Measurements from ENCODE around the gene BSG.
"Not testable (repeated sequence)": the region's sequence is repeated elsewhere in the genome, so short reads cannot be mapped to it uniquely, and the experiment has no call there.

The BSG gene

GRCh38 chr19:620166-620862 lies 47.9 kb downstream of the BSG start:
- Histone ChIP-seq H3K27ac (ENCODE audit: low read depth, low read length) (no peak overlapping the region), H3K4me3 (ENCODE audit: low read length) (no peak overlapping the region), H3K4me1 (ENCODE audit: control insufficient read depth, insufficient read depth, low read length) (no peaks in the 10 kb centered on the region), H3K9ac (ENCODE audit: low read length) (no peak overlapping the region), H3K36me3 (ENCODE audit: control insufficient read depth, insufficient read depth, low read length) (peaks cover 19% of the 10 kb centered on the region), H3K27me3 (ENCODE audit: control insufficient read depth, insufficient read depth, low read length) (no peaks in the 10 kb centered on the region)

GRCh38 chr19:621191-621590 lies 48.8 kb downstream of the BSG start:
- H3K27me3 ChIP-seq (ENCODE audit: control insufficient read depth, insufficient read depth, low read length); H3K27ac ChIP-seq (ENCODE audit: low read depth, low read length); H3K4me3 ChIP-seq (ENCODE audit: low read length); H3K4me1 ChIP-seq (ENCODE audit: control insufficient read depth, insufficient read depth, low read length); H3K9ac ChIP-seq (ENCODE audit: low read length): not testable (repeated sequence)
- H3K36me3 ChIP-seq (ENCODE audit: control insufficient read depth, insufficient read depth, low read length): peaks cover 19% of the 10 kb centered on the region

GRCh38 chr19:621819-622218 lies 49.4 kb downstream of the BSG start:
- H3K9ac ChIP-seq (ENCODE audit: low read length): no peak overlapping the region
- H3K27ac ChIP-seq (ENCODE audit: low read depth, low read length): no peak overlapping the region
- peaks cover 19% of the 10 kb centered on the region for H3K36me3 ChIP-seq (ENCODE audit: control insufficient read depth, insufficient read depth, low read length)
- H3K4me1 ChIP-seq (ENCODE audit: control insufficient read depth, insufficient read depth, low read length): no peaks in the 10 kb centered on the region
- no peaks in the 10 kb centered on the region for H3K27me3 ChIP-seq (ENCODE audit: control insufficient read depth, insufficient read depth, low read length)
- H3K4me3 ChIP-seq (ENCODE audit: low read length): no peak overlapping the region

DNA sequence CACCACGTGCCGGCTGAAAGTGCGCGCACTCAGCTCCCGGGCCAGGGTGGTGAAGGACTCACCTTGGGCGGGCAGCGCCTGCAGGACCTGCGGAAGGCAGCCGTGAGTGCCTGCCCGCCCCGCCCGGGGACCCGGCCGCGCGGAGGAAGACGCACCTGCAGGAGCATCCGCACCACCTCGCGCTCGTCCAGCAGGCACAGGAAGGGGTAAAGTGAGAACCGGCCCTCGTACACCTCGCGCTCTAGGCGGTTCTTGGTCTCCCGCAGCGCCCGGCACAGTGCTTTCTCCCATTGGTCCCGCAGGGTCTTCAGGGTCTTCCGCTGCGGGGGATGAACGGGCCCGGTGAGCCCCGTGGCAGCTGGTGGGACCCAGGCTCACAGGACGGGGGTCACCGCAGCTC lies 50.3 kb downstream of the BSG start:
- Histone ChIP-seq H3K27me3 (ENCODE audit: control insufficient read depth, insufficient read depth, low read length) (no peaks in the 10 kb centered on the region), H3K9ac (ENCODE audit: low read length) (no peak overlapping the region)

GRCh38 chr19:623175-623916 lies 51.0 kb downstream of the BSG start:
- Histone ChIP-seq H3K27me3 (ENCODE audit: control insufficient read depth, insufficient read depth, low read length) (no peaks in the 10 kb centered on the region), H3K4me1 (ENCODE audit: control insufficient read depth, insufficient read depth, low read length) (no peaks in the 10 kb centered on the region), H3K4me3 (ENCODE audit: low read length) (no peak overlapping the region), H3K9ac (ENCODE audit: low read length) (no peak overlapping the region), H3K27ac (ENCODE audit: low read depth, low read length) (no peak overlapping the region), H3K36me3 (ENCODE audit: control insufficient read depth, insufficient read depth, low read length) (peaks cover 19% of the 10 kb centered on the region)

More for the DNA sequence above, 50.3 kb downstream of the BSG start:
- Histone ChIP-seq H3K36me3 (ENCODE audit: control insufficient read depth, insufficient read depth, low read length) (peaks cover 19% of the 10 kb centered on the region), H3K27ac (ENCODE audit: low read depth, low read length) (no peak overlapping the region), H3K4me3 (ENCODE audit: low read length) (no peak overlapping the region), H3K4me1 (ENCODE audit: control insufficient read depth, insufficient read depth, low read length) (no peaks in the 10 kb centered on the region)

- H3K36me3 ChIP-seq (ENCODE audit: control insufficient read depth, insufficient read depth, low read length): peaks cover 16% of the 10 kb centered on the region
- no peak overlapping the region for H3K4me3 ChIP-seq (ENCODE audit: low read length)
- no peaks in the 10 kb centered on the region for H3K4me1 ChIP-seq (ENCODE audit: control insufficient read depth, insufficient read depth, low read length)
- H3K9ac ChIP-seq (ENCODE audit: low read length): no peak overlapping the region
- no peak overlapping the region for H3K27ac ChIP-seq (ENCODE audit: low read depth, low read length)
- H3K27me3 ChIP-seq (ENCODE audit: control insufficient read depth, insufficient read depth, low read length): no peaks in the 10 kb centered on the region
Measured at GRCh38 chr19:623974-624373, 51.6 kb downstream of the BSG start.

DNA sequence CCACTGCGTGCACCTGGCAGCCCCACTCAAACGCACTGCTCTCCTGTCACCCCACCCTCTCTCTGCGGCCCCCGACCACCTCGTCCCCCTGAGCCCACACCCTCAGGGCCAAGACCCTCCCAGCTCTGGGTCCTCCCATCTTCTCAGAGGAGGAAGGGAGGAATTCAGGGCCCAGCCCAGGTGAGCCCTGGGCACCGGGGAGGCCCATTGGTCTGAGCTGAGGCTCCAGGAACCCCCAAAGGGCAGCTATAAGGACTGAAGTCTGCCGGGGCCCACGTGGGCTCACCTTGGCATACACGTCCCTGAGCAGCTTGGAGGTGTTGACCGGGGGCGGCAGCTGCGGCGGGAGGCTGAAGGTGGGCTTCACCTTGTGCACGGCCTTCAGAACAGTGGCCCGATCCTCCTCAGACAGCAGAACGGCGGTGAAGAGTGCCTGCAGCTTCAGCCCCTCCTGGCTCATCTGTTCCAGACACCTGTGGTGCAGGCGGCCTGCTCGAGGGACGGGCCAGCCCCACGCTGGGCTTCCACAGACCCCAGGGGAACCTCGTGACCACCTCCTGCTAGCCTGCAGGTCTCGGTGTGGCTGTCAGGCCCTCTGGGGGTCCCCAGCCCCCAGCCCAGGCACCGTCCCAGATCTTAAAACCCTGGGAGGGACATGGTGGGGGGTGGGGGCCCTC lies 52.2 kb downstream of the BSG start:
- no peak overlapping the region for H3K4me3 ChIP-seq (ENCODE audit: low read length)
- no peak overlapping the region for H3K27ac ChIP-seq (ENCODE audit: low read depth, low read length)
- peaks cover 13% of the 10 kb centered on the region for H3K36me3 ChIP-seq (ENCODE audit: control insufficient read depth, insufficient read depth, low read length)
- H3K4me1 ChIP-seq (ENCODE audit: control insufficient read depth, insufficient read depth, low read length): no peaks in the 10 kb centered on the region
- H3K27me3 ChIP-seq (ENCODE audit: control insufficient read depth, insufficient read depth, low read length): no peaks in the 10 kb centered on the region
- H3K9ac ChIP-seq (ENCODE audit: low read length): no peak overlapping the region

- H3K4me1 ChIP-seq (ENCODE audit: control insufficient read depth, insufficient read depth, low read length): no peaks in the 10 kb centered on the region
- H3K4me3 ChIP-seq (ENCODE audit: low read length): no peak overlapping the region
- H3K27ac ChIP-seq (ENCODE audit: low read depth, low read length): no peak overlapping the region
- H3K9ac ChIP-seq (ENCODE audit: low read length): no peak overlapping the region
- no peaks in the 10 kb centered on the region for H3K27me3 ChIP-seq (ENCODE audit: control insufficient read depth, insufficient read depth, low read length)
- peaks cover 10% of the 10 kb centered on the region for H3K36me3 ChIP-seq (ENCODE audit: control insufficient read depth, insufficient read depth, low read length)
Measured at GRCh38 chr19:625257-625656, 52.9 kb downstream of the BSG start.

GRCh38 chr19:626566-626965 lies 54.2 kb downstream of the BSG start:
- H3K27ac ChIP-seq (ENCODE audit: low read depth, low read length); H3K4me3 ChIP-seq (ENCODE audit: low read length); H3K4me1 ChIP-seq (ENCODE audit: control insufficient read depth, insufficient read depth, low read length); H3K9ac ChIP-seq (ENCODE audit: low read length); H3K27me3 ChIP-seq (ENCODE audit: control insufficient read depth, insufficient read depth, low read length): not testable (repeated sequence)
- H3K36me3 ChIP-seq (ENCODE audit: control insufficient read depth, insufficient read depth, low read length): peaks cover 10% of the 10 kb centered on the region

DNA sequence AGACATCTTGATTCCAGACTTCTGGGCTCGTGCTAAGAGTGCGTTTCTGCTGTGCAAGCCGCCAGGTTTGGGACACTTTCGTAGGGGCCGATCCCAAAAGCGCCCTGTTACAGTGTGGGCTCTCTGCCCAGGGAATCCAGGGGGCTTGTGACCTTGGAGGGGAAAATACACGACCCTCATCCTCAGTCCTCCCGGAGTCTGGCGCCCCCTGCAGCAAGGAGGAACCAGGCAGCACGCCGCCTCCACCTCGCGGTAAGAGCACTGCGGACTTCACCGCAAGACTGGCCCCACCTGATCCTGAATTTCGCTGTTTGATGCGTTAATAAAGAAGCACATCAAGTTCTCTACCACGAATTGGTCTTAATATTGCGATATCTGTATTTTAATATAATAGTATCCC lies 55.8 kb downstream of the BSG start:
- Histone ChIP-seq H3K27ac (ENCODE audit: low read depth, low read length) (no peak overlapping the region), H3K27me3 (ENCODE audit: control insufficient read depth, insufficient read depth, low read length) (no peaks in the 10 kb centered on the region), H3K4me1 (ENCODE audit: control insufficient read depth, insufficient read depth, low read length) (peaks cover 3% of the 10 kb centered on the region), H3K36me3 (ENCODE audit: control insufficient read depth, insufficient read depth, low read length) (peaks cover 10% of the 10 kb centered on the region), H3K9ac (ENCODE audit: low read length) (no peak overlapping the region), H3K4me3 (ENCODE audit: low read length) (no peak overlapping the region)

- H3K36me3 ChIP-seq (ENCODE audit: control insufficient read depth, insufficient read depth, low read length); H3K4me3 ChIP-seq (ENCODE audit: low read length); H3K27ac ChIP-seq (ENCODE audit: low read depth, low read length); H3K9ac ChIP-seq (ENCODE audit: low read length); H3K27me3 ChIP-seq (ENCODE audit: control insufficient read depth, insufficient read depth, low read length): not testable (repeated sequence)
- H3K4me1 ChIP-seq (ENCODE audit: control insufficient read depth, insufficient read depth, low read length): peaks cover 10% of the 10 kb centered on the region
Measured at GRCh38 chr19:629515-629914, 57.1 kb downstream of the BSG start.

- no peak overlapping the region for H3K9ac ChIP-seq (ENCODE audit: low read length)
- peaks cover 11% of the 10 kb centered on the region for H3K4me1 ChIP-seq (ENCODE audit: control insufficient read depth, insufficient read depth, low read length)
- H3K27ac ChIP-seq (ENCODE audit: low read depth, low read length): no peak overlapping the region
- no peaks in the 10 kb centered on the region for H3K27me3 ChIP-seq (ENCODE audit: control insufficient read depth, insufficient read depth, low read length)
- no peak overlapping the region for H3K4me3 ChIP-seq (ENCODE audit: low read length)
- H3K36me3 ChIP-seq (ENCODE audit: control insufficient read depth, insufficient read depth, low read length): peaks cover 3% of the 10 kb centered on the region
Measured at GRCh38 chr19:629961-630714, 57.7 kb downstream of the BSG start.
